ENCODE results near the gene ASIC4. TPM values are rescaled to one million over a fixed set of nuclear protein-coding genes. Genes with fewer than 3 reads are reported as not detected.

ASIC4 gene
- total RNA-seq, 1 experiment from 2014 or later, result 0.79 TPM

GRCh38 chr2:219500135-219500534 is 14.1 kb upstream of the ASIC4 start:
- no peak for ATAC-seq
- POLR2A ChIA-PET, result interaction anchor here (0.6 kb wide), 1 partner anchor 9 kb away, joined by 3 read pairs; no protein-coding TSS in a partner anchor
- peaks cover 53% of the 10 kb centered on the region for H3K4me1 Mint-ChIP-seq

GRCh38 chr2:219501849-219502248 is 12.4 kb upstream of the ASIC4 start:
- ATAC-seq (no peak), DNase-seq (ENCODE audit: low spot score) (no peak)
- H3K9me3 Mint-ChIP-seq, result no peaks in the 10 kb centered on the region
- peaks cover 59% of the 10 kb centered on the region for H3K4me1 Mint-ChIP-seq
- H3K27ac Mint-ChIP-seq, result no peak overlapping the region
- TF ChIP-seq ATF2 (CRISPR knock-in tag; IDR thresholded peaks at IDR 0.05; ENCODE audit: borderline replicate concordance, low read depth) (no peak), PRDM15 (CRISPR knock-in tag; IDR thresholded peaks at IDR 0.05) (no peak), CTCF (IDR thresholded peaks at IDR 0.05) (no peak), RELA (CRISPR knock-in tag; IDR thresholded peaks at IDR 0.05; ENCODE audit: borderline replicate concordance) (no peak)
- no peak overlapping the region for H3K4me3 Mint-ChIP-seq
- ChIA-PET POLR2A (no interaction called here), CTCF (interaction anchor here (35.9 kb wide), 1 partner anchor 23 kb away, joined by 2316 read pairs; the partner anchor contains the start of genes ASIC4, CHPF and TMEM198)
- H3K27me3 Mint-ChIP-seq (ENCODE audit: low read depth), result peaks cover 17% of the 10 kb centered on the region
- H3K36me3 Mint-ChIP-seq, result peaks cover 14% of the 10 kb centered on the region

More at GRCh38 chr2:219500135-219500534, 14.1 kb upstream of the ASIC4 start:
- Mint-ChIP-seq H3K9me3 (no peaks in the 10 kb centered on the region), H3K27ac (peak overlapping the region; percentile 6; the same call in 1 of the 2 replicates), H3K4me3 (peak overlapping the region; percentile 98), H3K36me3 (peaks cover 14% of the 10 kb centered on the region), H3K27me3 (ENCODE audit: low read depth) (peaks cover 34% of the 10 kb centered on the region)
- CTCF ChIA-PET, result interaction anchor here (1.0 to 35.9 kb wide), 9 partner anchors 9 to 97 kb away, joined by 5 to 2316 read pairs (median 45); partner anchors contain the start of genes ASIC4, CHPF, SPEG and TMEM198
- TF ChIP-seq ESRRA (CRISPR knock-in tag; IDR thresholded peaks at IDR 0.05; ENCODE audit: borderline replicate concordance) (no peak), CTCF (IDR thresholded peaks at IDR 0.05) (0 out of 2 replicates have a peak, but pooled peaks have one; percentile 25)
- no peak for DNase-seq (ENCODE audit: low spot score)

GRCh38 chr2:219502618-219503017 is 11.7 kb upstream of the ASIC4 start:
- ChIA-PET CTCF (interaction anchor here (1.4 to 35.9 kb wide), 2 partner anchors 23 to 27 kb away, joined by 4 to 2316 read pairs; partner anchors contain the start of genes ASIC4, CHPF and TMEM198), POLR2A (no interaction called here)
- Mint-ChIP-seq H3K27me3 (ENCODE audit: low read depth) (peaks cover 9% of the 10 kb centered on the region), H3K36me3 (peaks cover 14% of the 10 kb centered on the region), H3K27ac (no peak overlapping the region), H3K4me1 (peaks cover 60% of the 10 kb centered on the region), H3K9me3 (no peaks in the 10 kb centered on the region), H3K4me3 (no peak overlapping the region)
- ATAC-seq, result no peak
- no peak for DNase-seq (ENCODE audit: low spot score)
- no peak for TF ChIP-seq NFATC4 (CRISPR knock-in tag; IDR thresholded peaks at IDR 0.05)
- no peak for TF ChIP-seq ZNF138 (CRISPR knock-in tag; conservative IDR thresholded peaks at IDR 0.05)
- no peak for TF ChIP-seq JUN (CRISPR knock-in tag; IDR thresholded peaks at IDR 0.05)
- no peak for TF ChIP-seq TP53 (CRISPR knock-in tag; IDR thresholded peaks at IDR 0.05)
- no peak for TF ChIP-seq FOXJ3 (CRISPR knock-in tag; IDR thresholded peaks at IDR 0.05; ENCODE audit: borderline replicate concordance)
- TF ChIP-seq GRHL2 (CRISPR knock-in tag; IDR thresholded peaks at IDR 0.05; ENCODE audit: insufficient replicate concordance, severe bottlenecking), result no peak
- TF ChIP-seq IRF1 (CRISPR knock-in tag; IDR thresholded peaks at IDR 0.05), result no peak
- no peak for TF ChIP-seq TEAD1 (CRISPR knock-in tag; IDR thresholded peaks at IDR 0.05)
- TF ChIP-seq ZNF532 (CRISPR knock-in tag; IDR thresholded peaks at IDR 0.05; ENCODE audit: borderline replicate concordance), result no peak
- no peak for TF ChIP-seq TCF7 (CRISPR knock-in tag; IDR thresholded peaks at IDR 0.05; ENCODE audit: low read depth)
- TF ChIP-seq ZNF416 (CRISPR knock-in tag; IDR thresholded peaks at IDR 0.05), result no peak
- TF ChIP-seq ATF1 (CRISPR knock-in tag; IDR thresholded peaks at IDR 0.05), result no peak

Data from WTC11 (cell line).